Measurements from ENCODE around the gene LBX2. TPM values are rescaled to one million over a fixed set of nuclear protein-coding genes. Genes with fewer than 3 reads are reported as not detected.

The LBX2 gene
- polyA plus RNA-seq, 1 experiment: 0.61 TPM

GRCh38 chr2:74522516-74522915 lies 23.1 kb upstream of the LBX2 start:
- Histone ChIP-seq H3K36me3 (ENCODE audit: control insufficient read depth, insufficient read depth, low read length) (peaks cover 17% of the 10 kb centered on the region), H3K27me3 (ENCODE audit: control insufficient read depth, insufficient read depth, low read length) (peaks cover 28% of the 10 kb centered on the region), H3K4me3 (ENCODE audit: low read depth, low read length) (no peak overlapping the region)
- ChIA-PET CTCF (interaction anchor here (2.6 kb wide), 1 partner anchor 40 kb away, joined by 10 read pairs; the partner anchor contains the start of genes CCDC142 and TTC31), POLR2A (interaction anchor here (0.6 kb wide), 1 partner anchor 62 kb away, joined by 8 read pairs; no protein-coding TSS in a partner anchor)
- TF ChIP-seq CTCF (IDR thresholded peaks at IDR 0.05; ENCODE audit: insufficient read depth, low read depth, low read length): no peak
- DNase-seq (ENCODE audit: low read depth): no peak

GRCh38 chr2:74516650-74517049 lies 17.2 kb upstream of the LBX2 start:
- CTCF ChIA-PET: no interaction called here

GRCh38 chr2:74515981-74516633 lies 16.7 kb upstream of the LBX2 start:
- H3K4me3 ChIP-seq (ENCODE audit: low read depth, low read length): peak overlapping the region; percentile 2; the same call in 1 of the 2 replicates
- POLR2A ChIA-PET: no interaction called here
- no peaks in the 10 kb centered on the region; the same call in 1 of the 2 replicates for H3K36me3 ChIP-seq (ENCODE audit: control insufficient read depth, insufficient read depth, low read length)
- CTCF ChIA-PET: no interaction called here
- TF ChIP-seq CTCF (IDR thresholded peaks at IDR 0.05; ENCODE audit: insufficient read depth, low read depth, low read length): no peak
- H3K27me3 ChIP-seq (ENCODE audit: control insufficient read depth, insufficient read depth, low read length): peaks cover 62% of the 10 kb centered on the region
- no peak for DNase-seq (ENCODE audit: low read depth)

More at GRCh38 chr2:74516650-74517049, 17.2 kb upstream of the LBX2 start:
- no peak for TF ChIP-seq CTCF (IDR thresholded peaks at IDR 0.05; ENCODE audit: insufficient read depth, low read depth, low read length)
- DNase-seq (ENCODE audit: low read depth): no peak
- no peaks in the 10 kb centered on the region; the same call in 1 of the 2 replicates for H3K36me3 ChIP-seq (ENCODE audit: control insufficient read depth, insufficient read depth, low read length)
- no peak overlapping the region for H3K4me3 ChIP-seq (ENCODE audit: low read depth, low read length)
- peaks cover 62% of the 10 kb centered on the region for H3K27me3 ChIP-seq (ENCODE audit: control insufficient read depth, insufficient read depth, low read length)
- POLR2A ChIA-PET: no interaction called here

- H3K4me3 ChIP-seq (ENCODE audit: low read depth, low read length): no peak overlapping the region
- no peak for DNase-seq (ENCODE audit: low read depth)
- H3K36me3 ChIP-seq (ENCODE audit: control insufficient read depth, insufficient read depth, low read length): no peaks in the 10 kb centered on the region; the same call in 1 of the 2 replicates
- H3K27me3 ChIP-seq (ENCODE audit: control insufficient read depth, insufficient read depth, low read length): peaks cover 60% of the 10 kb centered on the region
- ChIA-PET CTCF (no interaction called here), POLR2A (no interaction called here)
- TF ChIP-seq CTCF (IDR thresholded peaks at IDR 0.05; ENCODE audit: insufficient read depth, low read depth, low read length): no peak
Observed at GRCh38 chr2:74515271-74515980, 16.0 kb upstream of the LBX2 start.

All from BJ (cell line).